Cardiac muscle cell (in vitro differentiated cells and primary cell): ENCODE measurements around the gene MAPKBP1. TPM values are rescaled to one million over a fixed set of nuclear protein-coding genes. Genes with fewer than 3 reads are reported as not detected.

Experiments
- DNase-seq, 2 donors: peaks; one replicate each; pipeline versions ENCODE4 v3.0.0 to v3.0.0-alpha.2; 2010 to 2017; ENCODE audit warnings: low read depth in 1 of 2, low spot score in 1 of 2
- H3K27ac ChIP-seq: fragments of 200-600 bp; sonication (generic); 2 replicates; pipeline ENCODE4 v1.5.1; 2016
- H3K27me3 ChIP-seq: fragments of 200-600 bp; sonication (generic); 2 replicates; pipeline ENCODE4 v1.6.0; 2016; ENCODE audit warnings: control low read depth
- H3K36me3 ChIP-seq: fragments of 200-600 bp; sonication (generic); 2 replicates; pipeline ENCODE4 v1.5.1; 2016; ENCODE audit warnings: control low read depth
- H3K4me1 ChIP-seq: fragments of 200-600 bp; sonication (generic); 2 replicates; pipeline ENCODE4 v1.8.1; 2017; ENCODE audit warnings: low read depth, mild to moderate bottlenecking, mixed run types
- H3K4me3 ChIP-seq: fragments of 200-600 bp; sonication (generic); 2 replicates; pipeline ENCODE4 v1.5.1; 2016; ENCODE audit warnings: mild to moderate bottlenecking
- H3K9me3 ChIP-seq: fragments of 200-600 bp; sonication (generic); 2 replicates; pipeline ENCODE4 v1.5.1; 2017; ENCODE audit warnings: low read depth, mild to moderate bottlenecking, control low read depth
- CTCF ChIP-seq: IDR thresholded peaks from 2 replicates; pipeline ENCODE4 v1.5.1; 2012; ENCODE audit warnings: low read depth, mild to moderate bottlenecking, low read length
- polyA plus RNA-seq: library from polyadenylated mRNA; unstranded; fragments of >200 nt; fragmentation: Nextera tagmentation; extraction: Ambion mirVana; gene quantifications from 2 replicates; pipeline ENCODE4 v1.2.1, GENCODE V29; 2016
- total RNA-seq: library from RNA; depleted of rRNA; stranded (reverse); fragments of >200 nt; gene quantifications from 2 replicates; pipeline ENCODE4 v1.2.3, GENCODE V29; 2016

The MAPKBP1 gene
- total and polyA plus RNA-seq, 2 experiments from 2014 or later, result 37.7 to 109 TPM

DNA sequence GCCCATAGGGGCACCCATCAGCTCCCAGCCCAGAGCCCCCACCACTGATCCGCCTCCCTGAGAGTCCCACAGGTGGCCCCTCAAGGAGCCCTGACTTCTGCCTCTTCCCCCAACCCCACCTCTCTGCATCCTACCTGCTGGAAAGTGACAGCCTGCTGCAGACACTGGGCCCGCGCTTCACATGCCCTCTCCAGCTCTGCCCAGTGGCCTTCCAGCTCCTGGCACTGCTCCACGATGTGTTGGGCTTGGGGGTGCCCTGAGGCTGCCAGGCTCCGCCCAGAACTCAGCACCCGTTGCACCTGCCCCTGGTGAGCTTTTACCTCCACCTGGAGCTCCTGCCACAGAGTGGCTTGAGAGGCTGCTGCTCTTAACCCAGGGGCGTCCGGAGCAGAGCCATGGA lies 99.4 kb downstream of the MAPKBP1 start:
- peaks cover 9% of the 10 kb centered on the region for H3K4me1 ChIP-seq
- DNase-seq, result no peak
- no peak overlapping the region for H3K4me3 ChIP-seq
- TF ChIP-seq CTCF, result no peak
- no peak overlapping the region for H3K27ac ChIP-seq
- H3K36me3 ChIP-seq, result no peaks in the 10 kb centered on the region
- H3K9me3 ChIP-seq, result no peaks in the 10 kb centered on the region
- no peaks in the 10 kb centered on the region for H3K27me3 ChIP-seq

DNA sequence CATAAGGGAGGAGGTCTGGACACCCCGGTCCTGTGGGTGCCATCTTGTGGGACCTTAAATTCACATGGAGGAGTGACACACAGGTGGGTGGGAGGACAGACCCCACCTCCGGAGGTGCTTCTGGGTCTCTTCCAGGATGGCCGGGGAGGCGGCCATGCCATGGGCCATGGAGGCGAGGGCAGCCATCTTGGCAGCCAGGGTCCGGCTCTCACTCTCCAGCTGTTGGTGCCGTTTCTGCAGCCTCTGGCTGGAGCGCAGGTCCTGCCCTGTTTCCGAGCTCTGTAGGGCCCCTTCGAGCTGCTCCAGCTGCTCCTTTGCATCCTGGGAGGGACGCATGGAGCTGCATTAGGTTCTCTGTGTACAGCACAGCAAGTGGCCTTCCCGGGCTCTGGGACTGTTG lies 100.5 kb downstream of the MAPKBP1 start:
- DNase-seq, result no peak
- TF ChIP-seq CTCF, result no peak
- H3K36me3 ChIP-seq, result no peaks in the 10 kb centered on the region
- H3K27ac ChIP-seq, result no peak overlapping the region
- no peaks in the 10 kb centered on the region for H3K9me3 ChIP-seq
- H3K27me3 ChIP-seq, result peaks cover under 1% of the 10 kb centered on the region
- H3K4me1 ChIP-seq, result peaks cover 9% of the 10 kb centered on the region
- no peak overlapping the region for H3K4me3 ChIP-seq

GRCh38 chr15:41876007-41876406 lies 101.7 kb downstream of the MAPKBP1 start:
- no peak overlapping the region for H3K27ac ChIP-seq
- no peaks in the 10 kb centered on the region for H3K9me3 ChIP-seq
- no peak for TF ChIP-seq CTCF
- peaks cover 9% of the 10 kb centered on the region for H3K4me1 ChIP-seq
- no peak for DNase-seq
- H3K36me3 ChIP-seq, result no peaks in the 10 kb centered on the region
- H3K4me3 ChIP-seq, result no peak overlapping the region
- H3K27me3 ChIP-seq, result peaks cover 13% of the 10 kb centered on the region

DNA sequence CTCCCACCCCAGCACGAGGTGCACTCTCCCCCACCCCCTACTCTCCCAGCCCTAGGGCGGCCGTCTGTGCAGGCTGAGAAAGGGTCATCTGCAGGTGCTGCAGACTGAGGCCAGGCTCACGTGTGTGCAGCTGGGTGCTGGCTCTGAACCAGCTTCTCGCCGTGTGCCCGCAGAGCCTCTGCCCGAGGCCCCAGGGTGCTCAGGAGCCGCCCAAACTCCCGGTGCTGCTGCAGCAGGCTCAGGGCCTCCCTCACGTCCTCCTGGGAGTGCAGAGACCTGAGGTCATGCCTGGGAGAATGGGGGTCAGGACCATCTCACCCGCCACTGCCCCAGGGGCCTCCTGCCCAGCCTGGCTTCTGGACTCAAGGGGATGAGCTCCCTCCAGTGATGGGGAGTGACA lies 102.4 kb downstream of the MAPKBP1 start:
- H3K27me3 ChIP-seq, result peaks cover 20% of the 10 kb centered on the region
- no peak for DNase-seq
- TF ChIP-seq CTCF, result no peak

More for the DNA sequence above, 102.4 kb downstream of the MAPKBP1 start:
- Histone ChIP-seq H3K27ac (no peak overlapping the region), H3K36me3 (no peaks in the 10 kb centered on the region), H3K9me3 (no peaks in the 10 kb centered on the region), H3K4me1 (peaks cover 9% of the 10 kb centered on the region), H3K4me3 (no peak overlapping the region)

Other genes with a start within 250 kb of the MAPKBP1 start
- gene RPAP1, start 230.2 kb upstream of the MAPKBP1 start, total RNA-seq, result 37.1 and 46.9 TPM in 2 replicates
- gene RPAP1, start 230.2 kb upstream of the MAPKBP1 start, polyA plus RNA-seq, result 37.2 and 40.7 TPM in 2 replicates
- 13.2 and 17.2 TPM in 2 replicates for gene TYRO3, start 215.3 kb upstream of the MAPKBP1 start, total RNA-seq
- 22.7 and 26.3 TPM in 2 replicates for gene TYRO3, start 215.3 kb upstream of the MAPKBP1 start, polyA plus RNA-seq
- gene MGA, start 114.1 kb upstream of the MAPKBP1 start, total RNA-seq, result 22.7 and 48.8 TPM in 2 replicates
- 17.7 and 23.2 TPM in 2 replicates for gene MGA, start 114.1 kb upstream of the MAPKBP1 start, polyA plus RNA-seq
- 22.8 and 29.4 TPM in 2 replicates for gene JMJD7, start 53.6 kb downstream of the MAPKBP1 start, total RNA-seq
- 17.4 and 27.6 TPM in 2 replicates for gene JMJD7, start 53.6 kb downstream of the MAPKBP1 start, polyA plus RNA-seq
- gene PLA2G4B, start 64.4 kb downstream of the MAPKBP1 start, total RNA-seq, result 11.8 and 20.1 TPM in 2 replicates
- gene PLA2G4B, start 64.4 kb downstream of the MAPKBP1 start, polyA plus RNA-seq, result 29.1 and 32.3 TPM in 2 replicates
- 2.1 and 3.0 TPM in 2 replicates for gene SPTBN5, start 119.6 kb downstream of the MAPKBP1 start, total RNA-seq
- gene SPTBN5, start 119.6 kb downstream of the MAPKBP1 start, polyA plus RNA-seq, result 0.62 and 0.70 TPM in 2 replicates
- gene EHD4, start 198.1 kb downstream of the MAPKBP1 start, total RNA-seq, result 42.8 and 56.4 TPM in 2 replicates
- 47.4 and 70.5 TPM in 2 replicates for gene EHD4, start 198.1 kb downstream of the MAPKBP1 start, polyA plus RNA-seq
- gene PLA2G4E, start 246.6 kb downstream of the MAPKBP1 start, total RNA-seq, result 0.06 TPM in 1 of 2 replicates, not detected in the other
- not detected in 2 replicates for gene PLA2G4E, start 246.6 kb downstream of the MAPKBP1 start, polyA plus RNA-seq